ENCODE results near the gene SEC22C. TPM values are rescaled to one million over a fixed set of nuclear protein-coding genes. Genes with fewer than 3 reads are reported as not detected.
A peak's percentile ranks its signal among the peaks of the same experiment; 100 is the strongest.

The SEC22C gene
- polyA plus RNA-seq, 1 donor (not counting 4 experiments of a cell fraction or from before 2014, with no cell fraction given), result 58.4 TPM

DNA sequence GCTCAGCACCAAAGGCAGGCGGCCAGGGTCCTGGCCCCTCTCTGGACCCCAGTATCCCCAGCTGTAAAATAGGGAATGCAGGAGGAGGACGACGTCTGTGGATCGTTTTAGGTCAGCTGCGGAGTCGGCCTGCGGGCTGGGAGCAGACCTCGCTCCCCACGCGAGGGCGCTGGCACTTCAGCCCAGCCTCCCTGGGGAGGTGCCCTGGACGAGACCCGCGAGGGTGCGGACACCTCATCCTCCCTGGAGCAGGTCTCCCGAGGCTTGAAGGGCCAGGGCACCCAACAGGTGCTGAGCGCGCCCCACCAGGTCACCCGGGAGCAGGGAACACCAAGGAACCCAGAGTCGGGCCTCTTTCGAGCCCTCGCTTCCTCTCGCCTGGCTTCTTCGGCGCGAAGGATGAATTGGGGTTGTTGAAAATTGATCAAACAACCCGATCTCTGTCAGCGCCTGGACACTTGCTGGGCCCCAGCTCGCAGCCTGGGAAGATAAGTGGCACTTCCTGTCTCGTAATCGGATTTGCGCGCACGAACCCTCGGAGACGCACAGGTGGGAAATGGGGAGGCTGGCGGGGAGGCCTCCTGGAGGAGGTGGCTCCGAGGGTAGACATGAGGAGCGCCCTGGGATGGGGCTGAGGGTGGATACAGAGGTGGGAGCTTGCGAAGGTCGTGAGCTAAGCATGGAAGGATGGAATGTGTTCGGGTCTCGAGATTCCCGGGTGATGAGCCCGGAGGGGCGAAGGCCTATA is 79.9 kb downstream of the SEC22C start:
- FAIRE-seq (peak; percentile 43), DNase-seq (ENCODE audit: low read depth, low spot score) (no peak)
- Histone ChIP-seq H3K36me3 (ENCODE audit: control insufficient read depth in 2 of 2, extremely low read depth in 1 of 2, insufficient read depth in 2 of 2, low read length in 2 of 2) (no peaks in the 10 kb centered on the region), H3K4me3 (ENCODE audit: control insufficient read depth in 2 of 3, extremely low read depth in 1 of 3, insufficient read depth in 2 of 3, low read depth in 1 of 3, low read length in 3 of 3) (peak overlapping the region; percentile 44 to 75 (median 66)), H3K9me1 (ENCODE audit: control insufficient read depth, extremely low read depth, insufficient read depth, low read length) (peaks cover 2% of the 10 kb centered on the region), H3K27me3 (ENCODE audit: control insufficient read depth, extremely low read depth, insufficient read depth, low read length) (peaks cover 10% of the 10 kb centered on the region), H3K4me1 (ENCODE audit: control insufficient read depth, extremely low read depth, insufficient read depth, low read length) (peaks cover 30% of the 10 kb centered on the region), H3K9me3 (ENCODE audit: control insufficient read depth, low read depth, low read length) (no peaks in the 10 kb centered on the region), H2AFZ (ENCODE audit: control insufficient read depth, low read length) (peak overlapping the region; percentile 87), H3K27ac (ENCODE audit: control insufficient read depth, insufficient read depth, low read length) (peak overlapping the region; percentile 40), H3K9ac (ENCODE audit: control insufficient read depth, extremely low read depth, insufficient read depth, low read length) (peak overlapping the region; percentile 44), H4K20me1 (ENCODE audit: control insufficient read depth, extremely low read depth, insufficient read depth, low read length) (no peaks in the 10 kb centered on the region), H3K79me2 (ENCODE audit: control insufficient read depth, insufficient read depth, low read length) (no peaks in the 10 kb centered on the region), H3K4me2 (ENCODE audit: control insufficient read depth, extremely low read depth, insufficient read depth, low read depth, low read length) (peak overlapping the region; percentile 87)
- dilution Hi-C loops (cut with MboI; ENCODE audit: extremely low pct_ligation_motif_present, low sequenced_read_pairs), result no loop called here
- TF ChIP-seq, protein P1, sequence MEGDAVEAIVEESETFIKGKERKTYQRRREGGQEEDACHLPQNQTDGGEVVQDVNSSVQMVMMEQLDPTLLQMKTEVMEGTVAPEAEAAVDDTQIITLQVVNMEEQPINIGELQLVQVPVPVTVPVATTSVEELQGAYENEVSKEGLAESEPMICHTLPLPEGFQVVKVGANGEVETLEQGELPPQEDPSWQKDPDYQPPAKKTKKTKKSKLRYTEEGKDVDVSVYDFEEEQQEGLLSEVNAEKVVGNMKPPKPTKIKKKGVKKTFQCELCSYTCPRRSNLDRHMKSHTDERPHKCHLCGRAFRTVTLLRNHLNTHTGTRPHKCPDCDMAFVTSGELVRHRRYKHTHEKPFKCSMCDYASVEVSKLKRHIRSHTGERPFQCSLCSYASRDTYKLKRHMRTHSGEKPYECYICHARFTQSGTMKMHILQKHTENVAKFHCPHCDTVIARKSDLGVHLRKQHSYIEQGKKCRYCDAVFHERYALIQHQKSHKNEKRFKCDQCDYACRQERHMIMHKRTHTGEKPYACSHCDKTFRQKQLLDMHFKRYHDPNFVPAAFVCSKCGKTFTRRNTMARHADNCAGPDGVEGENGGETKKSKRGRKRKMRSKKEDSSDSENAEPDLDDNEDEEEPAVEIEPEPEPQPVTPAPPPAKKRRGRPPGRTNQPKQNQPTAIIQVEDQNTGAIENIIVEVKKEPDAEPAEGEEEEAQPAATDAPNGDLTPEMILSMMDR (optimal IDR thresholded peaks at IDR 0.05 in 1 of 3, IDR thresholded peaks at IDR 0.05 in 1 of 3, conservative IDR thresholded peaks at IDR 0.05 in 1 of 3; ENCODE audit: extremely low read depth in 1 of 3, insufficient read depth in 2 of 3, low read length in 3 of 3), result peak in 2 of 3 experiments; percentile 71 to 88
- TF ChIP-seq EZH2 (IDR thresholded peaks at IDR 0.05; ENCODE audit: low read length), result no peak

- Histone ChIP-seq H3K4me2 (ENCODE audit: control insufficient read depth, extremely low read depth, insufficient read depth, low read depth, low read length) (peak overlapping the region; percentile 87), H2AFZ (ENCODE audit: control insufficient read depth, low read length) (no peak overlapping the region), H3K27ac (ENCODE audit: control insufficient read depth, insufficient read depth, low read length) (no peak overlapping the region), H4K20me1 (ENCODE audit: control insufficient read depth, extremely low read depth, insufficient read depth, low read length) (no peaks in the 10 kb centered on the region), H3K9ac (ENCODE audit: control insufficient read depth, extremely low read depth, insufficient read depth, low read length) (no peak overlapping the region), H3K27me3 (ENCODE audit: control insufficient read depth, extremely low read depth, insufficient read depth, low read length) (peaks cover 10% of the 10 kb centered on the region), H3K9me3 (ENCODE audit: control insufficient read depth, low read depth, low read length) (no peaks in the 10 kb centered on the region), H3K36me3 (ENCODE audit: control insufficient read depth in 2 of 2, extremely low read depth in 1 of 2, insufficient read depth in 2 of 2, low read length in 2 of 2) (no peaks in the 10 kb centered on the region), H3K79me2 (ENCODE audit: control insufficient read depth, insufficient read depth, low read length) (no peaks in the 10 kb centered on the region), H3K4me3 (ENCODE audit: control insufficient read depth in 2 of 3, extremely low read depth in 1 of 3, insufficient read depth in 2 of 3, low read depth in 1 of 3, low read length in 3 of 3) (no peak overlapping the region), H3K4me1 (ENCODE audit: control insufficient read depth, extremely low read depth, insufficient read depth, low read length) (peaks cover 32% of the 10 kb centered on the region), H3K9me1 (ENCODE audit: control insufficient read depth, extremely low read depth, insufficient read depth, low read length) (peaks cover 2% of the 10 kb centered on the region)
- dilution Hi-C loops (cut with MboI; ENCODE audit: extremely low pct_ligation_motif_present, low sequenced_read_pairs), result no loop called here
- TF ChIP-seq, protein P1 (optimal IDR thresholded peaks at IDR 0.05 in 1 of 3, IDR thresholded peaks at IDR 0.05 in 1 of 3, conservative IDR thresholded peaks at IDR 0.05 in 1 of 3; ENCODE audit: extremely low read depth in 1 of 3, insufficient read depth in 2 of 3, low read length in 3 of 3), result no peak
- TF ChIP-seq EZH2 (IDR thresholded peaks at IDR 0.05; ENCODE audit: low read length), result no peak
- FAIRE-seq, result no peak
- no peak for DNase-seq (ENCODE audit: low read depth, low spot score)
Observed at GRCh38 chr3:42501321-42501680, 80.5 kb downstream of the SEC22C start.

All from keratinocyte (primary cell).